ENCODE results near the gene PDP2.

PDP2 gene

DNA sequence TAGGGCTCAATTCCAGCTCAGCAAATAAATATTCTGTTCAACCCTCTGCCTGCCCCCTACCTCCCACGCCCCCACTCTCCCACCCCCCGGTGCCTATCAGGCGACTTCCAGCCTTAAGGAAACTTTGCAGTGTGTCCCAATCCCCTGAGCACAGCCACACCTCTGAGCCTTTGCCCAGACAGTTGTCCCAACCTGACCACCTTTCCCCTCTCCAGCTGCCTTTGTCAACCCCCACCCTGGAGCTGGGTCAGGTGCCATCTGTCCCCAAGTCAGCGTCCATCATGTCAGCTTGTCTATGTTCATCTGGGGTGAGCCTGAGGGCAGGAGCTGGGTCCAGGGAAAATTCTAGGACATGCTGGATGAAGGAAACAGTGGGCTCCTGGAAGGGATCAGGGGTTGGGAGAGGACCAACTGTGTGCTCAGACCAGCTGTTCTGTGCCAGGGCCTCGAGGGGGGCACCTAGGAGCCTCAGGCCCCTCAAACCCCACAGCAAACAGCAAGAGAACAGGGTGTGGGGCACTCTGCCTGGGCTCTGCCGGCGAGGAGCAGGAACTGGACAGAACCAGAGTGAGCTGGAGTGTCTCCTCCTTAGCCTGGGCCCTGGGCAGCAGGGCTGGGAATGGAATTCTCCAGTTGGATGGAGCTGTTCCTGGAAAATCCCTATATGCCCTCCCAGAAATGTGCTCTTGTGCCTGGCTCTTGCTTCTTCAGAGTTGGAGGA is 20.6 kb downstream of the PDP2 start:
- POLR2A ChIA-PET = interaction anchor here (0.7 to 1.8 kb wide), 5 partner anchors 18 to 33 kb away, joined by 3 to 7 read pairs (median 4); partner anchors contain the start of genes CDH16, CIAO2B and PDP2
- no peak for DNase-seq (ENCODE audit: extremely low spot score)

GRCh38 chr16:66901626-66902025 is 21.3 kb downstream of the PDP2 start:
- CTCF ChIA-PET = interaction anchor here (1.0 to 2.2 kb wide), 2 partner anchors 8 to 27 kb away, joined by 6 to 10 read pairs; no protein-coding TSS in a partner anchor
- POLR2A ChIA-PET = interaction anchor here (1.8 kb wide), 1 partner anchor 33 kb away, joined by 7 read pairs; the partner anchor contains the start of gene CIAO2B

More for the DNA sequence above, 20.6 kb downstream of the PDP2 start:
- no peak for TF ChIP-seq FOXK2 (IDR thresholded peaks at IDR 0.05)
- TF ChIP-seq, protein P1, sequence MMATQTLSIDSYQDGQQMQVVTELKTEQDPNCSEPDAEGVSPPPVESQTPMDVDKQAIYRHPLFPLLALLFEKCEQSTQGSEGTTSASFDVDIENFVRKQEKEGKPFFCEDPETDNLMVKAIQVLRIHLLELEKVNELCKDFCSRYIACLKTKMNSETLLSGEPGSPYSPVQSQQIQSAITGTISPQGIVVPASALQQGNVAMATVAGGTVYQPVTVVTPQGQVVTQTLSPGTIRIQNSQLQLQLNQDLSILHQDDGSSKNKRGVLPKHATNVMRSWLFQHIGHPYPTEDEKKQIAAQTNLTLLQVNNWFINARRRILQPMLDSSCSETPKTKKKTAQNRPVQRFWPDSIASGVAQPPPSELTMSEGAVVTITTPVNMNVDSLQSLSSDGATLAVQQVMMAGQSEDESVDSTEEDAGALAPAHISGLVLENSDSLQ (IDR thresholded peaks at IDR 0.05) = no peak
- no peak for TF ChIP-seq ARNT (IDR thresholded peaks at IDR 0.05)
- no peak for TF ChIP-seq BHLHE40 (IDR thresholded peaks at IDR 0.05; ENCODE audit: borderline replicate concordance)
- no peak for TF ChIP-seq SP1 (IDR thresholded peaks at IDR 0.05)
- TF ChIP-seq SUZ12 (IDR thresholded peaks at IDR 0.05) = no peak
- no peak for TF ChIP-seq ZNF384 (IDR thresholded peaks at IDR 0.05)
- no peak for TF ChIP-seq TARDBP (IDR thresholded peaks at IDR 0.05)
- no peak for TF ChIP-seq ELF4 (IDR thresholded peaks at IDR 0.05)
- TF ChIP-seq NFRKB (IDR thresholded peaks at IDR 0.05) = no peak
- CTCF ChIA-PET = interaction anchor here (1.0 to 2.2 kb wide), 2 partner anchors 9 to 28 kb away, joined by 6 to 10 read pairs; no protein-coding TSS in a partner anchor

DNA sequence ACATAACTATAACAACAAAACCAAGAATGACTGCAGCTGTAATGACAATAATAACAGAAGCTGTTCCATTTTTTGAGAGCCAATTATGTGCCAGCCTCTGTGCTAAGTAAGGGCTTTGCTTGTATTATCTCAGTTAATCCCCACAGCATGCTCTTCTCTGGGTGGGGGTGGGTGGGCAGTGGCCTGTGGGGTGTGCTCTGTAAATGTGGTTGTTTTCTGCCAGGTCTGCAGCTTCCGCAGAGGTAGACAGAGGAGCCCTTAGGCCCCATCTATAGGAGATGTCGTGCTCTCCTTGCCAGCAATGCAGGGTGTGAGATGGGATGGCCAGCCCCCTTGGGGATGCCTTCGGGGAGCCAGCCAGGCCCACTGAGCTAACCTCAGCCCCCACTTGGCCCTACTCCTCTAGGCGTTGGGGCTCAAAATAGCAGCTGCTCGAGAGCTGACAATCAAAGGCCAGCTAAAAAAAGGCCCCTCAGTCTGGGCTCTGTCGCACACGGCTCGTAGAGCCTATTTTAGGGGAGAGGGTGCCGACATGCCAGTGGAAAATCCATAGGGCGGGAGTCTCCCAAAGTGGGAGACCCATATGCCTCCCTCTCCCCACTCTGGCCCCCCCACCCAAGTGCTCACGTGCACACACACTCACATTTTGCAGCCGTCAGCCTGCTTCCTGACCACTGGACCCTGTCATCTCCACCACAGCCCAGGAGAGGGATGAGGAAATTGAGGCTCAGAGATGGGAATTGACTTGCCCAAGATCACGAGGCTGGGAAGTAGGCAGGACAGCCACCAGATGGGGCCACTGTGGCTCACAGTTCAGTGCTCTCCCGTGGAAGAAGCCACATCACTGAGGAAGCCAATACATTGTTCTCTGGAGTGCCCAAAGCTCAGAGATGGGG is 22.6 kb downstream of the PDP2 start:
- TF ChIP-seq FOXM1 (IDR thresholded peaks at IDR 0.05; ENCODE audit: borderline replicate concordance) (no peak), ZNF384 (IDR thresholded peaks at IDR 0.05) (no peak), LEF1 (IDR thresholded peaks at IDR 0.05; ENCODE audit: borderline replicate concordance) (no peak), FOXA1 (IDR thresholded peaks at IDR 0.05) (no peak), L3MBTL2 (conservative IDR thresholded peaks at IDR 0.05) (no peak), SP1 (IDR thresholded peaks at IDR 0.05) (no peak), NFRKB (IDR thresholded peaks at IDR 0.05) (no peak), SUZ12 (IDR thresholded peaks at IDR 0.05) (no peak), ARNT (IDR thresholded peaks at IDR 0.05) (no peak), CTBP1 (IDR thresholded peaks at IDR 0.05; ENCODE audit: borderline replicate concordance) (no peak), BHLHE40 (IDR thresholded peaks at IDR 0.05; ENCODE audit: borderline replicate concordance) (no peak), HDGF (IDR thresholded peaks at IDR 0.05; ENCODE audit: borderline replicate concordance) (no peak), TARDBP (IDR thresholded peaks at IDR 0.05) (no peak)
- TF ChIP-seq, protein P1 (IDR thresholded peaks at IDR 0.05) = no peak
- CTCF ChIA-PET = interaction anchor here (1.7 kb wide), 1 partner anchor 26 kb away, joined by 7 read pairs; no protein-coding TSS in a partner anchor
- POLR2A ChIA-PET = interaction anchor here (1.8 kb wide), 1 partner anchor 31 kb away, joined by 7 read pairs; the partner anchor contains the start of gene CIAO2B
- no peak for DNase-seq (ENCODE audit: extremely low spot score)

More at GRCh38 chr16:66901626-66902025, 21.3 kb downstream of the PDP2 start:
- DNase-seq (ENCODE audit: extremely low spot score) = no peak
- TF ChIP-seq ARNT (IDR thresholded peaks at IDR 0.05) (no peak), FOXK2 (IDR thresholded peaks at IDR 0.05) (no peak), CTBP1 (IDR thresholded peaks at IDR 0.05; ENCODE audit: borderline replicate concordance) (no peak), HDGF (IDR thresholded peaks at IDR 0.05; ENCODE audit: borderline replicate concordance) (no peak), TARDBP (IDR thresholded peaks at IDR 0.05) (no peak), NFRKB (IDR thresholded peaks at IDR 0.05) (no peak), SUZ12 (IDR thresholded peaks at IDR 0.05) (no peak), FOXM1 (IDR thresholded peaks at IDR 0.05; ENCODE audit: borderline replicate concordance) (no peak), L3MBTL2 (conservative IDR thresholded peaks at IDR 0.05) (no peak), ZNF384 (IDR thresholded peaks at IDR 0.05) (no peak), SP1 (IDR thresholded peaks at IDR 0.05) (no peak), FOXA1 (IDR thresholded peaks at IDR 0.05) (no peak), BHLHE40 (IDR thresholded peaks at IDR 0.05; ENCODE audit: borderline replicate concordance) (no peak), LEF1 (IDR thresholded peaks at IDR 0.05; ENCODE audit: borderline replicate concordance) (no peak), ELF4 (IDR thresholded peaks at IDR 0.05) (no peak)
- TF ChIP-seq, protein P1 (IDR thresholded peaks at IDR 0.05) = no peak

DNA sequence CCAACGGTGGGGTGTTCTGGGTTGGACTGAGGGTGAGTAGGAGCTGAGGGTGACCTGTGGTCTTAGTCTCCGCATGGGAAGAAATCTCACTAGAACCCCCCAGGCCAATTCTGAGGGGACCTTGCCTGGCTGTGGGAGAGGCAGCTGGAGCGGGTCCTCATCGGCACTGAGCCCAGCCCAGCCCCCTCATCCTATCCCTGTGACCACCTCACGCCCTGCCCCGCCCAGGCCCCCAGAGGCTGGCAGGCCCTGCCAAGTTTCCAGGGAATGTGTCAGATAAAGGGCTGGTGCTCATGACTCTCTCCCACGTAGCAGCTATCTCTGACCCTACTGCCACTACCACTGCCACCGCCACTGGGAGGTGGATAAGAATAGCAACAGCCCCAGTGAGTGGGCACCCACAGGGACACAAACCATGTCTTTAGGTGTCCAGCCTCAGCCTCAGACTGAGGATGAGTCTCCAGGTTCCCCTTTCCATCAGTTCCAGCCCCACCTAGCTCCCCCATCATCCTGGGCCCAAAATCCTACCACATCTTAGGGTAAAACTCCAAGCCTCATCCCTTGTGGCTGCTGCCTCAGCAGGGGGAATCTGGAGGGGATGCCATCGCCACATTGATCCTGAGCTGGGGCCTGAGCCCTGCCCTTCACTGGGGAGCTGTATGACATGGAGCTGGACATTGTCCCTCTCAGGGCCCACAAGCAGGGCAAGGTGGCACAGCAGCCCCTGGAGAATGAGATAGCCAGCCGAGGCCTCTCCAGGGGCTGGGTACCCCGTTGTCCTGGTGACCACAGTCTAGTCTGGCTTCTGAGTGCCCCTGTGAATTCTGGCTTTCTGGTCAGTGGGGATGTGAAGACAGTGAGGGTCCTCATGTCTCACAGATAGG is 23.5 kb downstream of the PDP2 start:
- no peak for DNase-seq (ENCODE audit: extremely low spot score)
- ChIA-PET POLR2A (no interaction called here), CTCF (interaction anchor here (1.7 kb wide), 1 partner anchor 25 kb away, joined by 7 read pairs; no protein-coding TSS in a partner anchor)

More for the DNA sequence above, 23.5 kb downstream of the PDP2 start:
- TF ChIP-seq ELF4 (IDR thresholded peaks at IDR 0.05) = no peak
- TF ChIP-seq FOXK2 (IDR thresholded peaks at IDR 0.05) = no peak
- TF ChIP-seq FOXA1 (IDR thresholded peaks at IDR 0.05) = no peak
- TF ChIP-seq LEF1 (IDR thresholded peaks at IDR 0.05; ENCODE audit: borderline replicate concordance) = no peak
- TF ChIP-seq HDGF (IDR thresholded peaks at IDR 0.05; ENCODE audit: borderline replicate concordance) = no peak
- TF ChIP-seq SUZ12 (IDR thresholded peaks at IDR 0.05) = no peak
- TF ChIP-seq, protein P1 (IDR thresholded peaks at IDR 0.05) = no peak
- TF ChIP-seq NFRKB (IDR thresholded peaks at IDR 0.05) = no peak
- TF ChIP-seq ZNF384 (IDR thresholded peaks at IDR 0.05) = no peak
- TF ChIP-seq L3MBTL2 (conservative IDR thresholded peaks at IDR 0.05) = no peak
- no peak for TF ChIP-seq ARNT (IDR thresholded peaks at IDR 0.05)
- TF ChIP-seq TARDBP (IDR thresholded peaks at IDR 0.05) = no peak
